T-helper 22 cell (primary cell): ENCODE results near the gene LGALS4.
"Not testable (repeated sequence)": the region's sequence is repeated elsewhere in the genome, so short reads cannot be mapped to it uniquely, and the experiment has no call there.

Experiments used
- DNase-seq: peaks from one replicate; pipeline ENCODE4 v3.0.0-alpha.2; 2020; ENCODE audit warnings: low read depth

Gene LGALS4, protein sequence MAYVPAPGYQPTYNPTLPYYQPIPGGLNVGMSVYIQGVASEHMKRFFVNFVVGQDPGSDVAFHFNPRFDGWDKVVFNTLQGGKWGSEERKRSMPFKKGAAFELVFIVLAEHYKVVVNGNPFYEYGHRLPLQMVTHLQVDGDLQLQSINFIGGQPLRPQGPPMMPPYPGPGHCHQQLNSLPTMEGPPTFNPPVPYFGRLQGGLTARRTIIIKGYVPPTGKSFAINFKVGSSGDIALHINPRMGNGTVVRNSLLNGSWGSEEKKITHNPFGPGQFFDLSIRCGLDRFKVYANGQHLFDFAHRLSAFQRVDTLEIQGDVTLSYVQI

DNA sequence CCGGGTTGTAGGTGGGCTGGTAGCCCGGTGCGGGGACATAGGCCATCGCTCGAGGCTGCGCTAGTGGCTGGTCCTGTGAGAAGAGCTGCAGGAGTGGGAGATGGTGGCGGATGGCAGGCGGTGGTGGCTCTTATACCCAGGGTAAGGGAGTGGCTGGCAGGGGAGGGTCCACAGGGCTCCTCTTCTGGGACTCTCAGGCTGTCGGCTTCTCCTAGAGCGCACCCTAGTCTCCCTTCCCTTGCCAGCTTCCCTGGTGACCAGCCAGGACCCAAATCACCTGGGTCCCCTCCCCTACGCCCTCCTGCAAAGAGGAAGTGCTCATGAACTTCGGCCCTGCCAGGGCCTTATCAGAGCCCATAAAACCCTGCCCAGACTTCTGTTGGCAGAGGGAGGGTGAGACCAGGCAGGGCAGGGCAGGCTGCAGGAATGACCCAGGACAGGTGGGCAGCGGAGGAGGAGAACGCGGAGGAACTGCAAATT, at the start of gene LGALS4:
LGALS4 (minus strand) TSS at position 105 of the 480 bp plus-strand sequence; CDS start at position 46, 59 bp downstream.
- no peak for DNase-seq

DNA sequence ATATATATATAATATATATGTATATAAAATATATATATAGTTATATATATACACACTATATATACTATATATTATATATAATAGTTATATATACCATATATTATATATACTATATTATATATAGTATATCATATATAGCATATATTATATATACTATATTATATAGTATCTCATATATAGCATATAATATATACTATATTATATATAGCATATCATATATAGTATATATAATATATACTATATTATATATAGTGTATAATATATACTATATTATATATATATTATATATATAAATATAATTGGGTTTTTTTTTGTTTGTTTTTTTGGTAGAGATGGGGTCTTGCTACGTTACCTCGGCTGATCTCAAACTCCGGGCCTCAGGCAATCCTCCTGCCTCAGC, 48.6 kb upstream of the LGALS4 start:
- DNase-seq: no peak

DNA sequence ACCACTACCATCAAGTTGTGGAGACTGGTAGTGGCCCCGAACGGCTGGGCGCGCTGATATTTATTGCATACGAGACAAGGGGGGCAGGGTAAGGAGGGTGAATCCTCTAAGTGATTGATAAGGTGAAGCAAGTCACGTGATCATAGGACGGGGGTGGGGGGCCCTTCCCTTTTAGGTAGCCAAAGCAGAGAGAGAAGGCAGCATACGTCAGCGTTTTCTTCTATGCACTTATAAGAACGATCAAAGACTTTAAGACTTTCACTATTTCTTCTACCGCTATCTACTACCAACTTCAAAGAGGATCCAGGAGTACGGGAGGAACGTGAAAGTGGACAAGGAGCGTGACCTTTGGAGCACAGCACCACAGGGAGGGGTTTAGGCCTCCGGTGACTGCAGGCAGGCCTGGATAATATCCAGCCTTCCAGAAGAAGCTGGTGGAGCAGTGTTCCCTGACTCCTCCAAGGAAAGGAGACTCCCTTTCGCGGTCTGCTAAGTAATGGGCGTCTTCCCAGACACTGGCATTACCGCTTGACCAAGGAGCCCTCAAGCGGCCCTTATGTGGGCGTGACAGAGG, 47.0 kb upstream of the LGALS4 start:
- not testable (repeated sequence) for DNase-seq

DNA sequence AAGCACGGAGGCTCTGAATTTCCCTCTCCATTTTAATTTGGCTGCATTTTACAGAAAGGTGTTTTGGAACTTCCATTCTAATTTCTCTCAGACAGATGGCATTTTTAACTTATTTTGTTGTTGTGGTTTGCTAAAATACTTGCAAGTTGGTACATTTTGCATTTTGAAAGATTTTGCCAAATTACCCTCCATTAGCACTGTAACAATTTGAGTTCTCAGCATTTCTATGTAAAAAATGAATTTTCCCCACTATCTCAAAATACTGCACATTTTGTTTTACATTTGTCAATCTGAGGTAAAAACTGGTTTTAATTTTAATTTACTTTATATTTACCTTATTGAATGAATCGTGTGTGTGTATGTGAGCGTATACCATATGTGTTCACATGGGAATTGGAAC, 44.1 kb upstream of the LGALS4 start:
- DNase-seq: no peak

DNA sequence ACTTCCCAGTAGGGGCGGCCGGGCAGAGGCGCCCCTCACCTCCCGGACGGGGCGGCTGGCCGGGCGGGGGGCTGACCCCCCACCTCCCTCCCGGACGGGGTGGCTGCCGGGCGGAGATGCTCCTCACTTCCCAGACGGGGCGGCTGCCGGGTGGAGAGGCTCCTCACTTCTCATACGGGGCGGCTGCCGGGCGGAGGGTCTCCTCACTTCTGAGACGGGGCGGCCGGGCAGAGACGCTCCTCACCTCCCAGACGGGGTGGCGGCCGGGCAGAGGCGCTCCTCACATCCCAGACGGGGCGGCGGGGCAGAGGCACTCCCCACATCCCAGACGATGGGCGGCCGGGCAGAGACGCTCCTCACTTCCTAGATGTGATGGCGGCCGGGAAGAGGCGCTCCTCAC, 43.0 kb upstream of the LGALS4 start:
- DNase-seq: not testable (repeated sequence)

DNA sequence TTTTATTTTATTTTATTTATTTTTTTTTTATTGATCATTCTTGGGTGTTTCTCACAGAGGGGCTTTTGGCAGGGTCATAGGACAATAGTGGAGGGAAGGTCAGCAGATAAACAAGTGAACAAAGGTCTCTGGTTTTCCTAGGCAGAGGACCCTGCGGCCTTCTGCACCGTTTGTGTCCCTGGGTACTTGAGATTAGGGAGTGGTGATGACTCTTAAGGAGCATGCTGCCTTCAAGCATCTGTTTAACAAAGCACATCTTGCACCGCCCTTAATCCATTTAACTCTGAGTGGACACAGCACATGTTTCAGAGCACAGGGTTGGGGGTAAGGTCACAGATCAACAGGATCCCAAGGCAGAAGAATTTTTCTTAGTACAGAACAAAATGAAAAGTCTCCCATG, 42.2 kb upstream of the LGALS4 start:
- not testable (repeated sequence) for DNase-seq

DNA sequence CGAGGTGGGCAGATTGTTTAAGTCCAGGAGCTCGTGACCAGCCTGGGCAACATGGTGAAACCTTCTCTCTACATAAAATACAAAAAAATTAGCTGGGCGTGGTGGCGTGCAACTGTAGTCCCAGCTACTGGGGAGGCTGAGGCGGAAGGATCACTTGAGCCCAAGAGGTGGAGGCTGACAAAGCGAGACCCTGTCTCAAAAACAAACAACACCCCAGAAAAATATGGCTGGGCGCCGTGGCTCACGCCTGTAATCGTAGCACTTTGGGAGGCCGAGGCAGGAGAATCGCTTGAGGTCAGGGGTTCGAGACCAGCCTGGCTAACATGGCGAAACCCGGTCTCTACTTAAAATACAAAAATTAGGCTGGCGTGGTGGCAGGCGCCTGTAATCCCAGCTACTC, 40.5 kb upstream of the LGALS4 start:
- DNase-seq: no peak

DNA sequence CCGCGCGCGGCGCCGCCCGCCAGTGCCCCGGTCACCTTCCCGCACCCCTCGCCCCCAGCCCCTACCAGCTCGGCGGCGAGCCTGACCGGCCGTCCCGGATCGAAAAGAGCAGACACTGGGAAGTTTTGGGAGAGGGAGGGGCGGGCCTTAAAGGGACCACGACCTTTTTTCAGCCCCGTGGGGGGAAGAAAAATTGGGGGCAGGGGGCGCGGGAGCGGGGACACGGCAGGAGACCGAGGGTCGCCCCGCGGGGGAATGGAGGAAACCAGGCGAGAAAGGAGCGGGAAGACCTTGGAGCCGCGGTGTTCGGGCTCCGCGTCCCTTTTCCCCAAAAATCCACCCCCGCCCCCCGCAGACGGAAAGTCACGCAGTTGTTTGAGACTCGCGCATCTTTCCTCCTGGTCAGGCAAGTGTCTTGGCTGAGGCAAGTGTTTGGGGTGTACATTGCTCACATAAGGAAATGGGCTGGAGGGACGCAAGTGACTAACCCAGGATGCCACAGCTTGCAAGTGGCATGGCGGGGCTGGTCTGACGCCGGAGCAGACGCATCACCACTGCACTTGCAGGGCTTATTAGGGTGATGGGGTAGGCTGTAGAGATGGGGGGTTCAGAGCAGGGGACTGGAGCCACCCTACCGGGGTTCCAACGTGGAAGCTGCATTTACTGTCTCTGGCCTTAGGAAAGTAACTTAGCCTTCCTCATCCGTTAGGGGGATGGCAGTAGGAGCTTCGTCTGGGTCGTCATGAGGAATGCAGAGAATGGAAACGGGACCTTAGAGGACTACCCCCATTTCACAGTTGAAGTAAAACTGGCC, 39.7 kb upstream of the LGALS4 start:
- peak; percentile 59 for DNase-seq

DNA sequence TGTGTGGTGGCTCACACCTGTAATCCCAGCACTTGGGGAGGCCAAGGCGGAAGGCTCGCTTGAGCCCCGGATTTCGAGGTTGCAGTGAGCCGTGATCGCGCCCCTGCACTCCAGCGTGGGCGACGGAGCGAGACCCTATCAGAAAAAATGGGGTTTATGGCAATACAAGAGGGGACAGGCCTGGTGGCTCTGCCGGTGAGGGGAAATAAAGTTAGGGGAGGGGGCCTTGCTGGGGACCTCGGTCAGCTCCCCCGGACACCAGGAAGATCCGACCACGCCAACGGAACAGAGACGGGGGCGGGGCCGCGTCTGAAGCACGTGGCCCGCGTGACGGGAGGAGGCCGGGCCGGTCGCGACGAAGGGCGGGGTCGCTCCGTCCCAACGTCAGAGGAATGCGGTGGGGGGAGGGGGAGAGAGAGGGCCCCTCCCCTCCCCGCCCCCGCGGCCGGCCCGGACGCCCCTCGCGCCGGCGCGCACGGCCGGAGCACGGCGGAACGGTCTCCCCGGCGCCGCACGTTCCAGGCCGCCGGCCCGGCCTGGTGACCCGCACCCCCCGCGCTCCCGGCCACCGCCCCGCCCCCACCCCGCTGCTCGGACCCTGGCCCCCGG, 39.0 kb upstream of the LGALS4 start:
- peak; percentile 81 for DNase-seq

DNA sequence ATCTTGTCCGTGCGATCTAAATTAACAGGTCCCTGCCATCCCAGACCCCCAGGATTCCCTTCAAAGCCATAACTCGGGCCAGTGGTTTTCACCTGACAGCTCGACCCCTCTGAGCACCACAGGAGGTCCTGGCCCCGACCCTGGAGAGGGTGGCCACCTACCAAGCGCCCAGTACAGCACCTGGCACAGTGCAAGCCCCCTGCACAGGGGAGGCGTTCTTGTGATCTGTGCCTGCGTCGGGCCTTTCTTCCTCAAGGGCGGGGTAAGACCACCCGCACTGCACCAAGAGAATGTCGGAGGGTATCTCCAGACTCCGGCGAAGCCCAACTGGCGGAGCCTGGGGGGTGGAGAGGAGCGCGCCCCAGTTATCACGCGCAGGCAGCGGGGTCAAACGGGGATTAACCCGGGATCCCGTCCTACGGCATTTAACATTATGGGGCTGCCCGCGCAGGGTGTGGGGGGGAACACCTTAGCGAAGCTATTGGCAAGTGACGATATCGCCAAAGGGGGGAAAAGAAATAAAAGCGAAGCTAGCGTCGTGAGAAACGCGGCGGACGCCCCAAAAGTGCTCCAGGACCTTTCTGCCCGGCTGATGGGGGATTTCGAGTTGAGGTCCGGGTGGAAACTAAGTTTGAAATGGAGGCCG, 38.4 kb upstream of the LGALS4 start:
- DNase-seq: peak; percentile 23

DNA sequence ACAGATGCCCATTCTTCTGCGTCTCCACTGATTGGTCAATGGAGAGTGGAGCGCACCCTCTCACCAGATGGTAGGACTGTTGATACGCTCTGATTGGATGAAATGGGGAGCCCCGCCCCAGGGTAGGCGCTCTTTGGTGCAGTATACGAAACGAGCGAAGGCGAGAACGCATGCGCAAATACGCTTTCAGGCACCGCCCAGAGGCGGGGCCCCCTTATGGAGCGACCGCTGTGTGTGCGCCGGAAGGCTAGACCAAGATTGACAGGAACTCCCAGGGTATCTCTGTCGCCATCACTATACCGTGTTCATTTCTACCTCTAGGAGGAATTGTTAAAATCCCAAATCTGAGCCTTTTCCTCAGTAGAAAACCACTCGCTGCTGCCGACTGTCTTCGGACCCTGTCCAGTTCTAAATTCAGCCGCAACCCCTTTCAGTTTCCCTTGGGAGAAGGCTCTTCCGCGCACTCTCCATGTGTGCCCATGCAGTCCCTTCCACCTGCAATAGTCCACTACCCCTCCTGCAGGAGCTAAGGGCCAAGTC, 37.8 kb upstream of the LGALS4 start:
- no peak for DNase-seq

DNA sequence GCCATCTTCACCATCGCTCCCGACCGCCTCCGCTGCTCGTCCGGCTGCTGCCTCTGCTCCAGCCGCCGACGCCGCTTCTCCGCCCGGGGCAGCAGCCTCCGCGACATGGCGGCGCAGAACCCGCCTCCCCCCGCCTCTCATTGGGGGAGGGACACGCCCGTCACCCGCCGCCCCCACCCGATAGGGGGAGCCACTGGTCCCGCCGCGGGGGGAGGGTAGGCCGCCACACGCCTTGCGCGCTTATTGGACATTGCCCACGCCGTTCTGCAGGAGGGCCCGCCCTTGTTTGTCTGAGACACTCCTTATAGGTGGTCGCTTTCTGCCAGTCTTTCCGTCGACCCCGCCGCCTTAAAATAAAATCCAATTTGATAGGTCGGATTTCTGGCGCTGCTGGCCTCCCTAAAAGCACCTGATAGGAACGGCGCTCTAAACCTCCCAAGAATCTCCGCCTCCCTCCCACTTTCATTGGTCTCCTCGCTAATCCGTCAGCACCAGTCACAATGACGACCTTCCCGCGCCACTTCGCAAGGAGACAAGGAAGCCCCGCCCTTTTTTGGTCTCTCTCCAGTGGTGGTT, 37.2 kb upstream of the LGALS4 start, which contains the start of gene HNRNPL:
HNRNPL (minus strand) TSS at position 127 of the 576 bp plus-strand sequence; CDS start at position 107, 20 bp downstream.
- DNase-seq: peak; percentile 100

DNA sequence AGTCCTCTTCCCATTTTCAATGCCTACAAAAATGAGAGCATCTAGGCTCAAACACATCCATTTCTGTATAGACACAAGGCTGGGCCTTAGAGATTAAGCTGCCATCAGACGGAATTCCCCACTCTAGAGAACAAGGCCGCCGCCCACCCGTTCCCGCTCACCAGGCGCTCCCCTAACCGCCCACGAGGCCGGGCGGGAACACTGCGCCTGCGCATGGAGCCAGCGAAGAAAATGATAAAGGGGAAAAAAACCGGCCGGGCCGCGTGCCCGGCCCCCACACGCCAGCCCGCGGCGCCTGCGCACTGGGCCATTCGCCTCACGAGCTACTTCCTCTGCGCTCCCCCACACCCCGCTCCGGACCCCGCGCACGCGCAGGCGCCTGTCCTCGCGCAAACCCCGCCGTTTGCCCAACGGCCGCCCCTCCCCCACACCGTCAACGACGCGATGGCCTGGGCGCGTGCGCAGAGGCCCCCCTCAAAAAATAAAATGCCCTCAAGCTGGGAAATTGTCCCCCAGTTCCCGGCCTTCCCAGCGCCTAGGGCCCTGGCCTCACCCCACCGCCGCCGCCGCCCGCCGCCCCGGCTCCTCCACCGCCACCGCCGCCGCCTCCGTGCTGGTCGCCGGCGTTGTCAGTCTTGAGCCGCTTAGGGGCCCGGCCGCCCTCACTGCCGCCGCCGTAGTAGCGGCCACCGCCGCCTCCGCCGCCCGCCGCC, 36.6 kb upstream of the LGALS4 start:
- peak; percentile 93 for DNase-seq

DNA sequence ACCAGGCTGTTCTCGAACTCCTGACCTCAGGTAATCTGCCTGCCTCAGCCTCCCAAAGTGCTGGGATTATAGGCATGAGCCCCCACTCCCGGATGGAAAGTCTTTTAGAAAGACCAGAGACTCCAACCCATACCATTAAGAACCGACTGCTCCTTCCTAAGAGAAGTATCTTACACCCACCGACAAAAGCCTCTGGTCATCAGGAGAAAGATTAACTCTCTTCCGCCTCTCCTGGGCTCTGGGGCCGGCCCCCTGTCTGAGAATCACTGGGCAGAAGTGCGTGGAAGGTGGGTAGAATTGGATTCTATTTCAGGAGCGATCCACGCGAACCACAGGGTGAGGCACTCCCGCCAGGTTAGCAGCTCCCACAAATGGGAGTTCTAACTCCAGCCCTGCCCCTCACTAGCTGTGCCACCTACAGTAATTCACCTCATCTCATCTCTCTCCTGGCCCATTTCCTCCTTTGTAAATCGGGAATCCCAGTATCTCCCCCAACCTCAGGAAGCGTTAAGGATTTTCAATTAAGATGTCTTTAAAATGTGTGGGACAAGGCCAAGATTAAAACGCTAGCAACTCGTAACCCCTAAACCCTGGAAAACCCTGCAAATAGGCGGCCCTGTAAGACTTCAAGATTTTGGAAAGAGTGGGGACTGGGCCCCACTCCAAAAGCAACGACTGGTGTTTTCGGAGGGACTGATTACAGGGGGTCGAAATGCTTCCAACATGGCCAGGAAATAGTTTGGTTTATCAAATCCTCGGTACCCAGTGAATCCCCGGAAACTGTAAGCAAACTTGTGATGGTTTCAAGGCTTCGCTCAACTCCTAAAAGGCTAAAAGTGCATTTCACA, 35.8 kb upstream of the LGALS4 start:
- no peak for DNase-seq

DNA sequence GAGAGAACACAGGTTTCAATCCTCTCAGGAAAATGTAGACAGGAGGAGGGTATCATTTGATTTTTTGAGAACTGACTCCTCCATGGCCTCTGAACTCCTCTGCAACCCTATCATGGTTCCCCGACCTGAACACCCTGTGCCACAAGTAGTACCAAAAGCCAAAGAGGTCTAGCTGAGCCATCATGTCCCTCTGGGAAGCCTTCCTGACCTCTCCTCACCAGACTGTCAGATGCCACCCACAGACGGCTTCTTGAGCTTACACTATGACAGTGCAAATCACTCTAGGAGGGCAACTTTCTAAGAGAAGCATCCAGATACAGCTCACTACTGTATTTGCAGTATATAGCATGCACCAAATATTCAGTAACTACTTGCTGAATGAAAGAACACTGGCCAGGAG, 33.4 kb upstream of the LGALS4 start:
- DNase-seq: no peak

DNA sequence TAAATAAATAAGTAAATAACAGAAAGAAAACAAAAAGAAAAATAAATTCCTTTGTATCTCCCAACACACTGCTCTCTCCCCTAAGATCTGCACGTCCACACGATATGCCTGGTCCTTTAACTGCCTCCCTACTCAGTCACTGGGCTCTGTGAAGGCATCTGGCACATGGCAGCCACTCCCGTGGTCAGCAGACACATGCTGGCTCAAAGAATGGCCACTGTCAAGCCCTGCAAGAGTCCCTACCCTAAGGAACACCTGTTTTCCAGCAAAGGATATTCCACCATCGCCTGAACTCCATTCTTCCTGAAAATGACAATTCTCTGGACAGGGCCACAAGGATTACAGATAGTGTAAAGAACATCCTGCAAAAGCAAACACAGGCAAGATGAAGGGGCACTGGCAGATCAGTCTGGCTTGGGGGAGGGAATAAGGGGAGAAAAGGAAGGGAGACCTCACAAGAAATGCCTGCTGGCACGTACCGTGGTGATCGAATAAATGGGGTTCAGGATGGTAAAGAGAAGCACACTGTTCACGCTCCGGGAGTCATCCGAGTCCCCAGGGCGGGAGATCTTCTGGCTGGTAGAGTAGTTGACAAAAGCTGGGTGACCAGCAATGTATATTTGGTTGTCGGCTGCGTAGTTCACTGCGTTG, 32.8 kb upstream of the LGALS4 start:
- DNase-seq: no peak

DNA sequence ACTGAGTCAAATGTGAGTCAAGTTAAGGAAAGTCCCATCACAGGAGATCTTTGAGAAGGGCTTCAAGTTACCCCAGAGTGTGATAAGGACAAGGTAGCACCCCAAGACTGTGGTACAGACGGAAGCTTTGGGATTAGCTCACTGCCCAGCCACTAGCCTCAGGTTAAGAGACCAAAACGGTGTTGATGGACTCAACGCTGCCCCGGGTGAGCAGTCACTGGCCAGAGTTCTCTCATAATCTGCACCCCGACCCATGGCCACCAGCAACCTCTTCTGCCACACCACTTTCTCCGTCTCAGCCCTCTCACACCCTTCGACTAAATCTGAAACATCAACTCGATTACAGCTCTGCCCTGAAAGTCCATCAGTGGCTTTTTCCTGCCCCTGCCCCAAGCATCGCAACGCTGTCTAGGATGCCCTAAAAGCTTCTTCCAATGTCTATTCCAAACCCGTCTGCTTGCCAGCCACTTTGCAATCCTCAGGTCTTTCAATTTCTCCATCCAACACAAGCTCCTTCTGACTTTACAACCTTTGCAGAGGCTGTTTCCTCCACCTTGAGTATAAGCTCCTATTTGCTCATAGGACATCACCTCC, 31.4 kb upstream of the LGALS4 start:
- DNase-seq: no peak

DNA sequence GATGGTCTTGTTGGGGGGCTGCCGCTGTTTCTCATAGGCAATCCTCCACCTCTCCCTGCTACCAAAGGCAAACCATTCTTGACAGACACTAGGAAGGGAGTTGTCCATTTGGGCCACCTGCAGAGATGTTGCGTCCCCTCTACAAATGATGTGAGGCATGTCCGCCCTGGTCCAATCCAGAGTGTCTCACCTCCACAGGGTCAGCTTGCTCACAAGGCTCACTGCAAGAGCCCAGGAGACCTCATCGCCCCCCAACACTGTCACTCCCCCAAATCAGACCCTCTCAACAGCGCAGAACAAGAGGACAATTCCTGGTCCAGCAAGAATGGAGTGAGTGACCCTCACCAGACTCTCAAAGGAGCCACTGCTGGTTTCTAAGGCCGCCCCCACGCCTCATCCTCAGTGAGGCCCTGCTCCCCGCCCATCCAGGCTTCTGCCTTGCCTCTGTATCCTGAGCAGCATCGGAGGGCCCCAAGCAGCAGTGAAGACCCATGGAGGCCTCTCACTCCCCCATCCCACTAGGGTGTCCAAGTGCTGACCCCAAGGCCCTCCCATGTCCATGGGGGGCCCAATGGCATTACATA, 30.5 kb upstream of the LGALS4 start:
- no peak for DNase-seq
